Measurements from ENCODE around the gene GLIS1.

Gene GLIS1

GRCh38 chr1:53715478-53715877 lies 23.5 kb downstream of the GLIS1 start:
- Histone ChIP-seq H3K27ac (ENCODE audit: low read length) (no peak overlapping the region), H3K36me3 (ENCODE audit: control insufficient read depth, low read depth, low read length) (no peaks in the 10 kb centered on the region), H3K4me3 (ENCODE audit: low read length) (no peak overlapping the region), H3K4me1 (ENCODE audit: control insufficient read depth, low read depth, low read length) (no peaks in the 10 kb centered on the region), H3K9me3 (ENCODE audit: control insufficient read depth, low read depth, low read length) (no peaks in the 10 kb centered on the region), H3K27me3 (ENCODE audit: control insufficient read depth, insufficient read depth, low read length) (no peaks in the 10 kb centered on the region), H3K9ac (ENCODE audit: low read length) (no peak overlapping the region)

GRCh38 chr1:53712276-53712675 lies 26.7 kb downstream of the GLIS1 start:
- Histone ChIP-seq H3K4me1 (ENCODE audit: control insufficient read depth, low read depth, low read length) (no peaks in the 10 kb centered on the region), H3K9me3 (ENCODE audit: control insufficient read depth, low read depth, low read length) (no peaks in the 10 kb centered on the region), H3K36me3 (ENCODE audit: control insufficient read depth, low read depth, low read length) (no peaks in the 10 kb centered on the region), H3K9ac (ENCODE audit: low read length) (no peak overlapping the region), H3K4me3 (ENCODE audit: low read length) (no peak overlapping the region), H3K27me3 (ENCODE audit: control insufficient read depth, insufficient read depth, low read length) (no peaks in the 10 kb centered on the region), H3K27ac (ENCODE audit: low read length) (no peak overlapping the region)

- Histone ChIP-seq H3K9ac (ENCODE audit: low read length) (no peak overlapping the region), H3K9me3 (ENCODE audit: control insufficient read depth, low read depth, low read length) (no peaks in the 10 kb centered on the region), H3K4me1 (ENCODE audit: control insufficient read depth, low read depth, low read length) (peaks cover 14% of the 10 kb centered on the region), H3K27ac (ENCODE audit: low read length) (no peak overlapping the region), H3K36me3 (ENCODE audit: control insufficient read depth, low read depth, low read length) (no peaks in the 10 kb centered on the region), H3K4me3 (ENCODE audit: low read length) (no peak overlapping the region), H3K27me3 (ENCODE audit: control insufficient read depth, insufficient read depth, low read length) (no peaks in the 10 kb centered on the region)
These were observed 28.4 kb downstream of the GLIS1 start for GRCh38 chr1:53710584-53710983.

- Histone ChIP-seq H3K36me3 (ENCODE audit: control insufficient read depth, low read depth, low read length) (no peaks in the 10 kb centered on the region), H3K4me1 (ENCODE audit: control insufficient read depth, low read depth, low read length) (peaks cover 33% of the 10 kb centered on the region), H3K9ac (ENCODE audit: low read length) (no peak overlapping the region), H3K27me3 (ENCODE audit: control insufficient read depth, insufficient read depth, low read length) (no peaks in the 10 kb centered on the region), H3K9me3 (ENCODE audit: control insufficient read depth, low read depth, low read length) (no peaks in the 10 kb centered on the region), H3K27ac (ENCODE audit: low read length) (no peak overlapping the region), H3K4me3 (ENCODE audit: low read length) (no peak overlapping the region)
These were observed 30.3 kb downstream of the GLIS1 start for GRCh38 chr1:53708687-53709086.

GRCh38 chr1:53706356-53706755 lies 32.6 kb downstream of the GLIS1 start:
- Histone ChIP-seq H3K27me3 (ENCODE audit: control insufficient read depth, insufficient read depth, low read length) (no peaks in the 10 kb centered on the region), H3K36me3 (ENCODE audit: control insufficient read depth, low read depth, low read length) (no peaks in the 10 kb centered on the region), H3K4me1 (ENCODE audit: control insufficient read depth, low read depth, low read length) (peaks cover 33% of the 10 kb centered on the region), H3K27ac (ENCODE audit: low read length) (no peak overlapping the region), H3K9ac (ENCODE audit: low read length) (no peak overlapping the region), H3K9me3 (ENCODE audit: control insufficient read depth, low read depth, low read length) (no peaks in the 10 kb centered on the region), H3K4me3 (ENCODE audit: low read length) (peak overlapping the region; percentile 18)

GRCh38 chr1:53705446-53706096 lies 33.4 kb downstream of the GLIS1 start:
- Histone ChIP-seq H3K4me1 (ENCODE audit: control insufficient read depth, low read depth, low read length) (peaks cover 33% of the 10 kb centered on the region), H3K36me3 (ENCODE audit: control insufficient read depth, low read depth, low read length) (no peaks in the 10 kb centered on the region), H3K9ac (ENCODE audit: low read length) (no peak overlapping the region), H3K4me3 (ENCODE audit: low read length) (peak overlapping the region; percentile 18), H3K27me3 (ENCODE audit: control insufficient read depth, insufficient read depth, low read length) (no peaks in the 10 kb centered on the region), H3K9me3 (ENCODE audit: control insufficient read depth, low read depth, low read length) (no peaks in the 10 kb centered on the region), H3K27ac (ENCODE audit: low read length) (no peak overlapping the region)

GRCh38 chr1:53704804-53705445 lies 34.0 kb downstream of the GLIS1 start:
- H3K27me3 ChIP-seq (ENCODE audit: control insufficient read depth, insufficient read depth, low read length) = no peaks in the 10 kb centered on the region
- H3K9me3 ChIP-seq (ENCODE audit: control insufficient read depth, low read depth, low read length) = no peaks in the 10 kb centered on the region
- H3K4me1 ChIP-seq (ENCODE audit: control insufficient read depth, low read depth, low read length) = peaks cover 33% of the 10 kb centered on the region
- no peak overlapping the region for H3K9ac ChIP-seq (ENCODE audit: low read length)
- H3K36me3 ChIP-seq (ENCODE audit: control insufficient read depth, low read depth, low read length) = no peaks in the 10 kb centered on the region
- H3K27ac ChIP-seq (ENCODE audit: low read length) = no peak overlapping the region
- H3K4me3 ChIP-seq (ENCODE audit: low read length) = peak overlapping the region; percentile 5

GRCh38 chr1:53704304-53704703 lies 34.7 kb downstream of the GLIS1 start:
- Histone ChIP-seq H3K4me3 (ENCODE audit: low read length) (no peak overlapping the region), H3K4me1 (ENCODE audit: control insufficient read depth, low read depth, low read length) (peaks cover 33% of the 10 kb centered on the region), H3K9me3 (ENCODE audit: control insufficient read depth, low read depth, low read length) (no peaks in the 10 kb centered on the region), H3K36me3 (ENCODE audit: control insufficient read depth, low read depth, low read length) (no peaks in the 10 kb centered on the region), H3K9ac (ENCODE audit: low read length) (no peak overlapping the region), H3K27me3 (ENCODE audit: control insufficient read depth, insufficient read depth, low read length) (no peaks in the 10 kb centered on the region), H3K27ac (ENCODE audit: low read length) (no peak overlapping the region)

GRCh38 chr1:53703174-53703573 lies 35.8 kb downstream of the GLIS1 start:
- H3K27ac ChIP-seq (ENCODE audit: low read length) = no peak overlapping the region
- H3K9me3 ChIP-seq (ENCODE audit: control insufficient read depth, low read depth, low read length) = no peaks in the 10 kb centered on the region
- no peaks in the 10 kb centered on the region for H3K27me3 ChIP-seq (ENCODE audit: control insufficient read depth, insufficient read depth, low read length)
- H3K36me3 ChIP-seq (ENCODE audit: control insufficient read depth, low read depth, low read length) = no peaks in the 10 kb centered on the region
- H3K4me1 ChIP-seq (ENCODE audit: control insufficient read depth, low read depth, low read length) = peaks cover 33% of the 10 kb centered on the region
- H3K9ac ChIP-seq (ENCODE audit: low read length) = no peak overlapping the region
- H3K4me3 ChIP-seq (ENCODE audit: low read length) = no peak overlapping the region

- no peaks in the 10 kb centered on the region for H3K36me3 ChIP-seq (ENCODE audit: control insufficient read depth, low read depth, low read length)
- H3K27ac ChIP-seq (ENCODE audit: low read length) = no peak overlapping the region
- peaks cover 33% of the 10 kb centered on the region for H3K4me1 ChIP-seq (ENCODE audit: control insufficient read depth, low read depth, low read length)
- H3K9me3 ChIP-seq (ENCODE audit: control insufficient read depth, low read depth, low read length) = no peaks in the 10 kb centered on the region
- H3K9ac ChIP-seq (ENCODE audit: low read length) = no peak overlapping the region
- H3K4me3 ChIP-seq (ENCODE audit: low read length) = no peak overlapping the region
- H3K27me3 ChIP-seq (ENCODE audit: control insufficient read depth, insufficient read depth, low read length) = no peaks in the 10 kb centered on the region
These were observed 36.6 kb downstream of the GLIS1 start for GRCh38 chr1:53702341-53702740.

- Histone ChIP-seq H3K4me1 (ENCODE audit: control insufficient read depth, low read depth, low read length) (peaks cover 21% of the 10 kb centered on the region), H3K9ac (ENCODE audit: low read length) (no peak overlapping the region), H3K36me3 (ENCODE audit: control insufficient read depth, low read depth, low read length) (no peaks in the 10 kb centered on the region), H3K9me3 (ENCODE audit: control insufficient read depth, low read depth, low read length) (no peaks in the 10 kb centered on the region), H3K4me3 (ENCODE audit: low read length) (no peak overlapping the region), H3K27ac (ENCODE audit: low read length) (no peak overlapping the region), H3K27me3 (ENCODE audit: control insufficient read depth, insufficient read depth, low read length) (no peaks in the 10 kb centered on the region)
These were observed 38.2 kb downstream of the GLIS1 start for GRCh38 chr1:53700776-53701175.

- H3K9me3 ChIP-seq (ENCODE audit: control insufficient read depth, low read depth, low read length) = no peaks in the 10 kb centered on the region
- no peaks in the 10 kb centered on the region for H3K27me3 ChIP-seq (ENCODE audit: control insufficient read depth, insufficient read depth, low read length)
- H3K9ac ChIP-seq (ENCODE audit: low read length) = no peak overlapping the region
- H3K4me3 ChIP-seq (ENCODE audit: low read length) = no peak overlapping the region
- H3K27ac ChIP-seq (ENCODE audit: low read length) = no peak overlapping the region
- H3K4me1 ChIP-seq (ENCODE audit: control insufficient read depth, low read depth, low read length) = peaks cover 13% of the 10 kb centered on the region
- H3K36me3 ChIP-seq (ENCODE audit: control insufficient read depth, low read depth, low read length) = no peaks in the 10 kb centered on the region
These were observed 39.0 kb downstream of the GLIS1 start for GRCh38 chr1:53699981-53700380.

Measured in iPS-18a (cell line).